Measurements from ENCODE around the gene STIM2. TPM values are rescaled to one million over a fixed set of nuclear protein-coding genes. Genes with fewer than 3 reads are reported as not detected.

STIM2 gene
- total and polyA plus RNA-seq, 9 of the 15 experiments (the other 6 are each of a cell fraction or from before 2014, with no cell fraction given) = 7.2 to 26.8 (median 15.4) TPM

- TF ChIP-seq RBM14 (IDR thresholded peaks at IDR 0.05; ENCODE audit: borderline replicate concordance, insufficient read depth, low read depth, low read length) = no peak
Observed at GRCh38 chr4:27018076-27018475, 157.4 kb downstream of the STIM2 start (continued).

- 0 out of 3 replicates have a peak, but pooled peaks cover 3% of the 10 kb centered on the region for H3K36me3 ChIP-seq (ENCODE audit: control insufficient read depth, insufficient read depth, low read length)
- H3K27ac ChIP-seq (ENCODE audit: extremely low read depth, low read depth, low read length) = no peak overlapping the region
Observed at GRCh38 chr4:27018910-27019309, 158.3 kb downstream of the STIM2 start.

More at GRCh38 chr4:27018910-27019309, 158.3 kb downstream of the STIM2 start:
- H3K79me2 ChIP-seq (ENCODE audit: control insufficient read depth, insufficient read depth, low read length) = no peaks in the 10 kb centered on the region
- H3K9me1 ChIP-seq (ENCODE audit: control insufficient read depth, insufficient read depth, low read length) = no peaks in the 10 kb centered on the region
- BruUV-seq (replicated peaks) = no TSS peak
- H4K20me1 ChIP-seq (replicated peaks; ENCODE audit: control insufficient read depth, insufficient read depth, low read length) = no peaks in the 10 kb centered on the region
- no peak overlapping the region for H3K9ac ChIP-seq (ENCODE audit: insufficient read depth in 1 of 2, low read depth in 2 of 2, low read length in 2 of 2)
- FAIRE-seq (peak; percentile 71), DNase-seq (ENCODE audit: extremely low read depth in 1 of 4, low spot score in 3 of 4) (no peak), ATAC-seq (no peak)
- H3K27me3 ChIP-seq (ENCODE audit: control insufficient read depth in 2 of 2, insufficient read depth in 2 of 2, low read length in 2 of 2) = no peaks in the 10 kb centered on the region
- TF ChIP-seq HLTF (IDR thresholded peaks at IDR 0.05) (no peak), TFE3 (CRISPR knock-in tag; IDR thresholded peaks at IDR 0.05) (peak; percentile 16; the same call in 1 of the 2 replicates)
- ChIA-PET CTCF (ENCODE audit: low intra/inter-chr PET ratio) (no interaction called here), POLR2A (no interaction called here)
- no peak overlapping the region for H3K4me2 ChIP-seq (ENCODE audit: insufficient read depth, low read length)
- no peaks in the 10 kb centered on the region for H3K4me1 ChIP-seq (replicated peaks in 1 of 2; ENCODE audit: control insufficient read depth in 2 of 2, insufficient read depth in 2 of 2, low read length in 2 of 2)
- in situ Hi-C loops (cut with MboI) = loop anchor here (10.0 kb wide), 1 partner anchor 564 kb away; no protein-coding TSS in a partner anchor
- H2AFZ ChIP-seq (ENCODE audit: low read depth, low read length) = no peak overlapping the region
- no peak overlapping the region for H3K4me3 ChIP-seq
- no peaks in the 10 kb centered on the region for H3K9me3 ChIP-seq (replicated peaks; ENCODE audit: control insufficient read depth, insufficient read depth, low read depth, low read length)
- intact Hi-C loops (cut with micrococcal nuclease) = loop anchor here (10.0 kb wide), 2 partner anchors 694 to 804 kb away; partner anchors contain the start of gene RBPJ
- WGBS (ENCODE audit: insufficient coverage, low coverage, missing lambda C conversion rate) = 73% methylated on average over 1 of the region's 1 CpG

All from K562 (cell line).